K562 (cell line): ENCODE results near the gene P2RY6. TPM values are rescaled to one million over a fixed set of nuclear protein-coding genes. Genes with fewer than 3 reads are reported as not detected.

Source experiments
- CHAMP1 ChIP-seq: fragments of 450-650 bp; IDR thresholded peaks from 2 replicates; pipeline ENCODE4 v1.6.1; 2016; ENCODE audit warnings: mild to moderate bottlenecking
- CREB5 ChIP-seq: fragments of 250-450 bp; sonication (Bioruptor Pico); IDR thresholded peaks from 2 replicates; pipeline ENCODE4 v1.5.0; 2020; ENCODE audit warnings: mild to moderate bottlenecking
- EP300 ChIP-seq: IDR thresholded peaks from 2 replicates; pipeline ENCODE4 v1.6.1; 2012; ENCODE audit warnings: low read length, improper control_type of control experiment
- GATA2 ChIP-seq: sonication (generic); formaldehyde crosslinking; IDR thresholded peaks from 2 replicates; pipeline ENCODE4 v1.4.0; 2020; ENCODE audit warnings: mild to moderate bottlenecking, missing genetic modification reagents
- ILF3 ChIP-seq: fragments of 450-650 bp; IDR thresholded peaks from 2 replicates; pipeline ENCODE4 v1.6.1; 2018; ENCODE audit warnings: antibody characterized with exemption, mild to moderate bottlenecking, moderate library complexity, borderline replicate concordance
- SNAPC5 ChIP-seq: fragments of 250-450 bp; sonication (Bioruptor Pico); IDR thresholded peaks from 2 replicates; pipeline ENCODE4 v1.8.0; 2021; ENCODE audit warnings: moderate library complexity, mild to moderate bottlenecking, inconsistent platforms
- ZNF436 ChIP-seq: fragments of 250-450, 450-650 bp; sonication (Bioruptor Pico); formaldehyde crosslinking; IDR thresholded peaks from 2 replicates; pipeline ENCODE4 v1.7.0; 2020; ENCODE audit warnings: mild to moderate bottlenecking
- polyA plus RNA-seq, 8 experiments: library from polyadenylated mRNA; depleted of rRNA in 4 of 8; stranded (reverse) in 5 of 8; unstranded in 3 of 8; fragments of >200 nt; fragmentation: Nextera tagmentation in 2 of 8; fragmentation: Illumina TruSeq in 1 of 8; extraction: Ambion mirVana in 2 of 8; extraction: Trizol in 1 of 8; gene quantifications; 2 replicates each; pipeline versions ENCODE4 v1.2.1 to v1.2.3, GENCODE V29; 2011 to 2014; ENCODE audit warnings: inconsistent platforms in 1 of 8, missing spikeins in 1 of 8
- total RNA-seq, 7 experiments: library from RNA; depleted of rRNA in 6 of 7; stranded (reverse); fragments of >200 nt in 6 of 7; fragmentation: Illumina TruSeq in 2 of 7; extraction: Trizol in 2 of 7; gene quantifications; 2 replicates each; pipeline versions ENCODE4 v1.2.1 to v1.2.3, GENCODE V29; 2011 to 2021; ENCODE audit warnings: low replicate concordance in 1 of 7

Gene P2RY6
- total and polyA plus RNA-seq, 9 of the 15 experiments (the other 6 are each of a cell fraction or from before 2014, with no cell fraction given) = not detected

GRCh38 chr11:73318501-73319011 lies 46.4 kb downstream of the P2RY6 start (continued):
- no peak for TF ChIP-seq CHAMP1
- TF ChIP-seq GATA2 (CRISPR knock-in tag) = no peak
- no peak for TF ChIP-seq ILF3
- no peak for TF ChIP-seq EP300
- no peak for TF ChIP-seq CREB5 (CRISPR knock-in tag)
- TF ChIP-seq SNAPC5 (CRISPR knock-in tag) = no peak
- no peak for TF ChIP-seq ZNF436 (CRISPR knock-in tag)
